Kidney glomerular epithelial cell (primary cell): ENCODE data around the gene COPS9.

Experiments used
- DNase-seq: peaks from one replicate; lab custom pipeline; 2025; lab: John Stamatoyannopoulos, UW

COPS9 gene

GRCh38 chr2:240134956-240135520 lies 1.1 kb downstream of the COPS9 start:
- no peak for DNase-seq

GRCh38 chr2:240134466-240134865 lies 1.6 kb downstream of the COPS9 start:
- no peak for DNase-seq

GRCh38 chr2:240133401-240133800 lies 2.7 kb downstream of the COPS9 start:
- no peak for DNase-seq

- DNase-seq = no peak
Measured at GRCh38 chr2:240132651-240132980, 3.5 kb downstream of the COPS9 start.

- DNase-seq = no peak
Measured at GRCh38 chr2:240131941-240132650, 4.0 kb downstream of the COPS9 start.

- no peak for DNase-seq
Measured at GRCh38 chr2:240131296-240131695, 4.8 kb downstream of the COPS9 start.

- no peak for DNase-seq
Measured at GRCh38 chr2:240130393-240131195, 5.5 kb downstream of the COPS9 start.

GRCh38 chr2:240129731-240130392 lies 6.2 kb downstream of the COPS9 start:
- DNase-seq = no peak

GRCh38 chr2:240129311-240129710 lies 6.8 kb downstream of the COPS9 start:
- DNase-seq = no peak

- DNase-seq = no peak
Measured at GRCh38 chr2:240128608-240129145, 7.4 kb downstream of the COPS9 start.

GRCh38 chr2:240127911-240128607 lies 8.0 kb downstream of the COPS9 start:
- DNase-seq = no peak

GRCh38 chr2:240127191-240127750 lies 8.8 kb downstream of the COPS9 start:
- DNase-seq = no peak

- no peak for DNase-seq
Measured at GRCh38 chr2:240126731-240127130, 9.4 kb downstream of the COPS9 start.

- no peak for DNase-seq
Measured at GRCh38 chr2:240125742-240126141, 10.4 kb downstream of the COPS9 start.

GRCh38 chr2:240124651-240125030 lies 11.5 kb downstream of the COPS9 start:
- no peak for DNase-seq

GRCh38 chr2:240123821-240124650 lies 12.1 kb downstream of the COPS9 start:
- no peak for DNase-seq

- DNase-seq = no peak
Measured at GRCh38 chr2:240121675-240122074, 14.4 kb downstream of the COPS9 start.

GRCh38 chr2:240121190-240121589 lies 14.9 kb downstream of the COPS9 start:
- DNase-seq = no peak

- no peak for DNase-seq
Measured at GRCh38 chr2:240114233-240114632, 21.9 kb downstream of the COPS9 start.

GRCh38 chr2:240112914-240113690 lies 23.0 kb downstream of the COPS9 start:
- no peak for DNase-seq
